Type B pancreatic cell (in vitro differentiated cells): ENCODE measurements around the gene FOCAD. TPM values are rescaled to one million over a fixed set of nuclear protein-coding genes. Genes with fewer than 3 reads are reported as not detected.

Experiments used
- DNase-seq: peaks from one replicate; pipeline ENCODE4 v3.0.0; 2021; ENCODE audit warnings: mixed read lengths; ENCODE audit not compliant: unreplicated experiment; ENCODE audit errors: extremely low spot score
- H3K27ac Mint-ChIP-seq: 2 replicates; pipeline ENCODE4 v1.8.0; 2021; ENCODE audit warnings: mild to moderate bottlenecking, mixed read lengths
- H3K27me3 Mint-ChIP-seq: 2 replicates; pipeline ENCODE4 v1.8.0; 2021; ENCODE audit warnings: mixed read lengths
- H3K36me3 Mint-ChIP-seq: 2 replicates; pipeline ENCODE4 v1.8.0; 2021; ENCODE audit warnings: mixed read lengths
- H3K4me1 Mint-ChIP-seq: one replicate; pipeline ENCODE4 v1.8.0; 2021; ENCODE audit warnings: mixed read lengths; ENCODE audit not compliant: unreplicated experiment
- H3K4me3 Mint-ChIP-seq: 2 replicates; pipeline ENCODE4 v1.8.0; 2021; ENCODE audit warnings: mild to moderate bottlenecking, mixed read lengths
- H3K9me3 Mint-ChIP-seq: 2 replicates; pipeline ENCODE4 v1.8.0; 2021; ENCODE audit warnings: mixed read lengths
- total RNA-seq: library from RNA; stranded (reverse); gene quantifications from 2 replicates; pipeline ENCODE4 v1.2.1, GENCODE V29; 2021; ENCODE audit warnings: low replicate concordance
- TF ChIP-seq, protein P1 (sequence below): fragments of 200-600 bp; sonication (generic); conservative IDR thresholded peaks from 2 replicates; pipeline ENCODE4 v1.5.0; 2021; ENCODE audit warnings: antibody characterized with exemption, mild to moderate bottlenecking

FOCAD gene
- total RNA-seq, 1 donor from 2014 or later: 51.0 TPM

GRCh38 chr9:20770947-20771346 is 86.9 kb downstream of the FOCAD start:
- DNase-seq: no peak
- Mint-ChIP-seq H3K36me3 (peaks cover 47% of the 10 kb centered on the region), H3K27me3 (no peaks in the 10 kb centered on the region), H3K9me3 (no peaks in the 10 kb centered on the region), H3K4me3 (no peak overlapping the region), H3K4me1 (peaks cover 4% of the 10 kb centered on the region), H3K27ac (no peak overlapping the region)
- TF ChIP-seq, protein P1, sequence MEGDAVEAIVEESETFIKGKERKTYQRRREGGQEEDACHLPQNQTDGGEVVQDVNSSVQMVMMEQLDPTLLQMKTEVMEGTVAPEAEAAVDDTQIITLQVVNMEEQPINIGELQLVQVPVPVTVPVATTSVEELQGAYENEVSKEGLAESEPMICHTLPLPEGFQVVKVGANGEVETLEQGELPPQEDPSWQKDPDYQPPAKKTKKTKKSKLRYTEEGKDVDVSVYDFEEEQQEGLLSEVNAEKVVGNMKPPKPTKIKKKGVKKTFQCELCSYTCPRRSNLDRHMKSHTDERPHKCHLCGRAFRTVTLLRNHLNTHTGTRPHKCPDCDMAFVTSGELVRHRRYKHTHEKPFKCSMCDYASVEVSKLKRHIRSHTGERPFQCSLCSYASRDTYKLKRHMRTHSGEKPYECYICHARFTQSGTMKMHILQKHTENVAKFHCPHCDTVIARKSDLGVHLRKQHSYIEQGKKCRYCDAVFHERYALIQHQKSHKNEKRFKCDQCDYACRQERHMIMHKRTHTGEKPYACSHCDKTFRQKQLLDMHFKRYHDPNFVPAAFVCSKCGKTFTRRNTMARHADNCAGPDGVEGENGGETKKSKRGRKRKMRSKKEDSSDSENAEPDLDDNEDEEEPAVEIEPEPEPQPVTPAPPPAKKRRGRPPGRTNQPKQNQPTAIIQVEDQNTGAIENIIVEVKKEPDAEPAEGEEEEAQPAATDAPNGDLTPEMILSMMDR: no peak

DNA sequence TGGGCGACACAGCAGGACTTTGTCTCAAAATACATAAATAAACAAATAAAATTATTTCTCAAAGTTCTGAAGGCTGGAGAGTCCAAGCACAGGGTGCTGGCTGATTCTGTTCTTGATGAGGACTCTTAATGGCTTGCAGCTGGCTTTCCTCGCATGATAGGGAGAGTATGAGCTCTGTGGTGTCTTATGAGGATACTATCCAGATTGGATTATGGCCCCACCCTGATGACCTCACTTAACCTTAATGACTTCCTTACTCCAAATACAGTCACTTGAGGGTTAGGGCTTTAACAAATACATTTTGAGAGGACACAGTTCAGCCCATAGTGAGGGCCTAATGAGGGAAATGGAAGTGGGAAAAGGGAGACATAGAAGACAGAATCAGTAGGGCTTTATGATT is 87.7 kb downstream of the FOCAD start:
- H3K27me3 Mint-ChIP-seq: no peaks in the 10 kb centered on the region
- peaks cover 45% of the 10 kb centered on the region for H3K36me3 Mint-ChIP-seq
- H3K4me1 Mint-ChIP-seq: peaks cover 4% of the 10 kb centered on the region
- no peak overlapping the region for H3K27ac Mint-ChIP-seq
- no peaks in the 10 kb centered on the region for H3K9me3 Mint-ChIP-seq
- TF ChIP-seq, protein P1: no peak
- no peak for DNase-seq
- H3K4me3 Mint-ChIP-seq: no peak overlapping the region

- Mint-ChIP-seq H3K27ac (no peak overlapping the region), H3K9me3 (no peaks in the 10 kb centered on the region), H3K27me3 (no peaks in the 10 kb centered on the region), H3K4me1 (peaks cover 4% of the 10 kb centered on the region), H3K36me3 (peaks cover 33% of the 10 kb centered on the region), H3K4me3 (no peak overlapping the region)
- DNase-seq: no peak
- TF ChIP-seq, protein P1: no peak
Measured at GRCh38 chr9:20775683-20776082, 91.6 kb downstream of the FOCAD start.

DNA sequence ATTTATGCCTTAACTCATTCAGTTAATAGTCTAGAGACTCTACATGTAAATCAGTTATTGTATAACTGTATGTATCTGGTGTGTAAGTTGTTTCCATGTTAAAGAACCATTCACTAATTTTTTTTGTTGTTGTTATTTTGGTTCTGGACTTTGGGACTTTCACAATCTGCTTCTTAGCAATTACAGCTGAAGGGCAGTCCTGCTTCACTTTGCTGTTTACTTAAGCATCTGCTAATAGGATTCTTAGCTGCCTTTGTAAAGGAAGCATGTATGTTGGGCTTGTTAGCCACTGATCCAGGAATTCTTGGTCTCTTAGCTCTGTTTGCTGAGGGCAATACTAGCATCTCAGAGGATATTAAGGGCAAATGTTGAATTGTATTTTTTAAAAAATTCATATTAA is 97.0 kb downstream of the FOCAD start:
- Mint-ChIP-seq H3K4me3 (no peak overlapping the region), H3K36me3 (peaks cover 23% of the 10 kb centered on the region), H3K4me1 (no peaks in the 10 kb centered on the region), H3K27me3 (no peaks in the 10 kb centered on the region), H3K9me3 (no peaks in the 10 kb centered on the region), H3K27ac (no peak overlapping the region)
- no peak for DNase-seq
- TF ChIP-seq, protein P1: no peak

- Mint-ChIP-seq H3K27ac (no peak overlapping the region), H3K9me3 (no peaks in the 10 kb centered on the region), H3K36me3 (peaks cover 17% of the 10 kb centered on the region), H3K4me1 (no peaks in the 10 kb centered on the region), H3K27me3 (no peaks in the 10 kb centered on the region), H3K4me3 (no peak overlapping the region)
- DNase-seq: no peak
- TF ChIP-seq, protein P1: no peak
Measured at GRCh38 chr9:20782289-20782688, 98.2 kb downstream of the FOCAD start.
